GM10248 (cell line): ENCODE data around the gene CYP4A22.

Experiments
- CTCF ChIA-PET: fragments of 300-600 bp; sonication (Branson Sonifier 250); formaldehyde crosslinking; extraction: SDS; loops from one replicate; lab custom pipeline; 2021; ENCODE audit warnings: antibody characterized with exemption; lab: Yijun Ruan, JAX
- POLR2A ChIA-PET: fragments of 350-650 bp; sonication (Branson Sonifier 250); formaldehyde crosslinking; extraction: SDS; loops from one replicate; lab custom pipeline; 2020; ENCODE audit warnings: antibody characterized with exemption; lab: Yijun Ruan, JAX
- DNase-seq: peaks from one replicate; pipeline ENCODE4 v3.0.0; 2012; ENCODE audit errors: extremely low spot score
- TF ChIP-seq, protein P1 (sequence below): IDR thresholded peaks from 2 replicates; pipeline ENCODE4 v1.5.1; 2012; ENCODE audit warnings: mild to moderate bottlenecking, low read depth; ENCODE audit errors: extremely low read depth, missing control alignments, control extremely low read depth

CYP4A22 gene

GRCh38 chr1:47181095-47181954 lies 44.1 kb downstream of the CYP4A22 start:
- TF ChIP-seq, protein P1, sequence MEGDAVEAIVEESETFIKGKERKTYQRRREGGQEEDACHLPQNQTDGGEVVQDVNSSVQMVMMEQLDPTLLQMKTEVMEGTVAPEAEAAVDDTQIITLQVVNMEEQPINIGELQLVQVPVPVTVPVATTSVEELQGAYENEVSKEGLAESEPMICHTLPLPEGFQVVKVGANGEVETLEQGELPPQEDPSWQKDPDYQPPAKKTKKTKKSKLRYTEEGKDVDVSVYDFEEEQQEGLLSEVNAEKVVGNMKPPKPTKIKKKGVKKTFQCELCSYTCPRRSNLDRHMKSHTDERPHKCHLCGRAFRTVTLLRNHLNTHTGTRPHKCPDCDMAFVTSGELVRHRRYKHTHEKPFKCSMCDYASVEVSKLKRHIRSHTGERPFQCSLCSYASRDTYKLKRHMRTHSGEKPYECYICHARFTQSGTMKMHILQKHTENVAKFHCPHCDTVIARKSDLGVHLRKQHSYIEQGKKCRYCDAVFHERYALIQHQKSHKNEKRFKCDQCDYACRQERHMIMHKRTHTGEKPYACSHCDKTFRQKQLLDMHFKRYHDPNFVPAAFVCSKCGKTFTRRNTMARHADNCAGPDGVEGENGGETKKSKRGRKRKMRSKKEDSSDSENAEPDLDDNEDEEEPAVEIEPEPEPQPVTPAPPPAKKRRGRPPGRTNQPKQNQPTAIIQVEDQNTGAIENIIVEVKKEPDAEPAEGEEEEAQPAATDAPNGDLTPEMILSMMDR: no peak
- DNase-seq: no peak
- ChIA-PET POLR2A (no interaction called here), CTCF (interaction anchor here (0.7 to 11.4 kb wide), 6 partner anchors 8 to 254 kb away, joined by 3 to 192 read pairs (median 4); partner anchors contain the start of gene PDZK1IP1)

GRCh38 chr1:47181955-47182675 lies 44.9 kb downstream of the CYP4A22 start:
- ChIA-PET CTCF (interaction anchor here (0.6 to 11.4 kb wide), 4 partner anchors 8 to 544 kb away, joined by 3 to 192 read pairs (median 18); partner anchors contain the start of gene PDZK1IP1), POLR2A (no interaction called here)
- TF ChIP-seq, protein P1: no peak
- no peak for DNase-seq

GRCh38 chr1:47182676-47183235 lies 45.5 kb downstream of the CYP4A22 start:
- ChIA-PET CTCF (interaction anchor here (0.6 to 11.4 kb wide), 3 partner anchors 9 to 543 kb away, joined by 3 to 192 read pairs (median 5); partner anchors contain the start of gene PDZK1IP1), POLR2A (no interaction called here)
- no peak for DNase-seq
- TF ChIP-seq, protein P1: no peak

DNA sequence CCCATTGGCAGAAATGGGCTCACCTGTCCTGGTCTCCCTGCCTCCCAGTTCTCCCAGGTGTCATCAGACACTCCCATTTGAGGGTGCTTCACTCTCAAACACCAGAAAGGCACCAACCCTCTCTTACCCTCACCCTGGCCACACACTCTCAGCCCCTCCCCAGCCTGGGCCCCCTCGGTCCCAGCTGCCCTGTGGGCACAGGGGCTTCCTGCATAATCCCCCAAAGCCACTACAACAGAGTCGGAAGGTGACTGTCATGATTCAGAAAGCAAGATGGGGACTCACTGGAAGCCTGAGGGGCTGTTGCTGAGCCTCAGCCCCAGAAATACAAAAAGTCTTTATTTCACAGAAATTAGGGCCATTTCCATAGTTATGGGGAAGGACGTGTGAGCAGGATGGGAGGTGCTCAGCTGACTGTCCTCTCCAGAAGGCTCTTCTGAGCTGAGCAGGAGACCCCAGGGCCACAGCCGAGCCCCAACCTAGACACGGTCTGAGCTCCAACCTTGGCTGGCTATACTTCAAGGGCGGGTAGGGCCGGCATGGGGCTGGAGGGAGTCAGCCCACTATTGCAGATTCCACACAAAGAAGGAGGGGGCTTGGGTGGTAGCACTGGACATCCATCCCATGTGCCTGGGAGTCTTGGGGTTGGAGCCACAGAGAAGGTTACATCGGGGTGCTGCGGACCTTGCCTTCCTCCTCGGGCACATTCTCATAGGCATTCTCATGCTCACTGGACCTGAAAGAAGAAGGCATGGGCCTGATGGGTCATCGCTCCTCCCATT lies 46.3 kb downstream of the CYP4A22 start:
- TF ChIP-seq, protein P1: no peak
- DNase-seq: no peak
- ChIA-PET POLR2A (no interaction called here), CTCF (interaction anchor here (1.1 to 11.4 kb wide), 3 partner anchors 8 to 10 kb away, joined by 4 to 192 read pairs (median 13); partner anchors contain the start of gene PDZK1IP1)

DNA sequence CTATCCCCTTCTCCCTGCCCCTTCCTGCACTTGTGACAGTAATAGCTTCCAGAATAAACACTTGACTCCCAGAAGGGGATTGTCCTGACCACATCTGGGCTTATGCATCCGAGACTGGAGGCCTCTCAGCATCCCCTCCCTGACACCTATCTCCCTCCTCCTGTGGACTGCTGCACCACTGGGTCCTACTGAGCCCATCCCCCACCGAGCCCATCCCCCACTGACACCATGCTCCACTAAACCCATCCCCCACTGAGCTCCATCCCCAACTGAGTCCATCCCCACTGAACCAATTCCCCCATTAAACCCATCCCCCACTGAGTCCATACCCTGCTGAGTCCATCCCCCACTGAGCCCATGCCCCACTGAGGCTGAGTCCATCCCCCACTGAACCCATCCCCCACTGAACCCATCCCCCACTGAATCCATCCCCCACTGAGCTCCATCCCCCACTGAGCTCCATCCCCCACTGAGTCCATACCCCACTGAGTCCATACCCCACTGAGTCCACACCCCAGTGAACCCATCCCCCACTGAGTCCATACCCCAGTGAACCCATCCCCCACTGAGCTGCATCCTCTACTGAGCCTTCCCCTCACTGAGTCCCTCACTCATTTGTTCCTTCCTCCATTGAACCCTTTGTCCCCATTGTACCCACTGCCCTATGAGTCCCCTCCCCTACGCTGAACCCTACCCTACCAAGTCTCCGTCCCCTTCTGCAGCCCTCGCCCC lies 47.0 kb downstream of the CYP4A22 start:
- TF ChIP-seq, protein P1: no peak
- ChIA-PET CTCF (interaction anchor here (1.1 to 11.4 kb wide), 3 partner anchors 8 to 11 kb away, joined by 4 to 192 read pairs (median 13); partner anchors contain the start of gene PDZK1IP1), POLR2A (no interaction called here)
- DNase-seq: no peak
